ENCODE results near the gene GPR75. TPM values are rescaled to one million over a fixed set of nuclear protein-coding genes. Genes with fewer than 3 reads are reported as not detected.

GPR75 gene
- total and polyA plus RNA-seq, 2 of the 8 experiments (the other 6 are each of a cell fraction or from before 2014, with no cell fraction given) = 3.5 to 4.3 TPM

- H3K4me2 ChIP-seq (ENCODE audit: insufficient read depth in 1 of 2, low read depth in 2 of 2, low read length in 2 of 2) = no peak overlapping the region
- no peak overlapping the region for H4K91ac ChIP-seq (replicated peaks; ENCODE audit: insufficient read length, low read length)
- H2BK20ac ChIP-seq (ENCODE audit: low read length) = no peak overlapping the region
- CTCF ChIA-PET (ENCODE audit: partially characterized antibody) = no interaction called here
- H3K79me1 ChIP-seq (ENCODE audit: low read depth, low read length) = no peaks in the 10 kb centered on the region
- H4K8ac ChIP-seq (ENCODE audit: extremely low read depth, insufficient read depth, low read length) = no peak overlapping the region
- no peak overlapping the region for H3K18ac ChIP-seq (ENCODE audit: extremely low read depth, low read length)
- no peak overlapping the region for H3K14ac ChIP-seq (ENCODE audit: insufficient read length)
- H2BK12ac ChIP-seq (ENCODE audit: low read depth, low read length) = no peak overlapping the region
- H3K9me3 ChIP-seq (ENCODE audit: insufficient read depth in 2 of 2, low read depth in 1 of 2, low read length in 1 of 2) = no peaks in the 10 kb centered on the region
- H2AK5ac ChIP-seq (ENCODE audit: low read depth, low read length) = no peak overlapping the region
- H4K20me1 ChIP-seq (replicated peaks in 1 of 2; ENCODE audit: control insufficient read depth in 1 of 2, insufficient read depth in 2 of 2, low read length in 2 of 2) = peaks cover 0 to 2% of the 10 kb centered on the region in 2 experiments
- WGBS, 2 experiments (ENCODE audit: extremely low coverage in 1 of 2, insufficient coverage in 1 of 2, insufficient read length in 1 of 2, insufficient replicate concordance in 2 of 2, low coverage in 1 of 2, low lambda C conversion rate in 2 of 2, missing lambda C conversion rate in 1 of 2) = 94% methylated on average over 2 of the region's 2 CpGs; no CpG with 5 or more reads in 1 of the 2 experiments
- no peak overlapping the region for H4K5ac ChIP-seq (ENCODE audit: insufficient read length, low read depth, low read length)
- H3K36me3 ChIP-seq (ENCODE audit: control insufficient read depth in 2 of 4, insufficient read depth in 4 of 4, low read length in 3 of 4) = peaks cover 0 to 3% (median 0%) of the 10 kb centered on the region in 4 experiments; a peak in 1 of 8 replicates
- no peak overlapping the region for H2BK120ac ChIP-seq (replicated peaks; ENCODE audit: low read depth, low read length)
- H3K56ac ChIP-seq (replicated peaks; ENCODE audit: insufficient read length, low read depth, low read length) = no peak overlapping the region
- DNase-seq (ENCODE audit: low read depth in 1 of 2, low spot score in 2 of 2) (no peak), FAIRE-seq (no peak)
- no peak overlapping the region for H3K4ac ChIP-seq (replicated peaks; ENCODE audit: insufficient read length, low read depth, low read length)
- POLR2A ChIA-PET (ENCODE audit: partially characterized antibody) = interaction anchor here (0.6 kb wide), 1 partner anchor 9 kb away, joined by 3 read pairs; no protein-coding TSS in a partner anchor
- H3K9ac ChIP-seq (replicated peaks in 1 of 4; ENCODE audit: extremely low read depth in 1 of 4, low read depth in 3 of 4, low read length in 3 of 4) = no peak overlapping the region
- no peak overlapping the region for H2BK5ac ChIP-seq (ENCODE audit: low read depth, low read length)
- H3K4me1 ChIP-seq (replicated peaks in 1 of 4; ENCODE audit: control insufficient read depth in 3 of 4, insufficient read depth in 4 of 4, low read length in 3 of 4) = peaks cover 0 to 3% (median 0%) of the 10 kb centered on the region in 4 experiments; a peak in 2 of 7 replicates
- H2BK15ac ChIP-seq (ENCODE audit: low read length) = no peak overlapping the region
- H3K23me2 ChIP-seq (ENCODE audit: low read depth, low read length) = peaks cover 9% of the 10 kb centered on the region; the same call in 1 of the 2 replicates
- H3K4me3 ChIP-seq (ENCODE audit: extremely low read depth in 1 of 4, insufficient read depth in 2 of 4, low read depth in 3 of 4, low read length in 4 of 4) = no peak overlapping the region
- H3K27ac ChIP-seq (ENCODE audit: low read depth, low read length) = no peak overlapping the region
- H3K23ac ChIP-seq (ENCODE audit: insufficient read length) = no peak overlapping the region
- H3K79me2 ChIP-seq (ENCODE audit: control insufficient read depth in 1 of 2, insufficient read depth in 2 of 2, low read length in 2 of 2) = no peaks in the 10 kb centered on the region
- no peak overlapping the region for H2AFZ ChIP-seq (ENCODE audit: low read length)
- H3K27me3 ChIP-seq (replicated peaks in 1 of 4; ENCODE audit: control insufficient read depth in 3 of 4, extremely low read depth in 1 of 4, insufficient read depth in 3 of 4, low read length in 3 of 4) = no peaks in the 10 kb centered on the region
- TF ChIP-seq CEBPB (IDR thresholded peaks at IDR 0.05; ENCODE audit: low read depth, low read length) = no peak
- no peak for TF ChIP-seq CBX8 (IDR thresholded peaks at IDR 0.05; ENCODE audit: borderline replicate concordance, low read depth, low read length)
- no peak for TF ChIP-seq TBP (IDR thresholded peaks at IDR 0.05; ENCODE audit: low read depth, low read length)
- no peak for TF ChIP-seq SP1 (IDR thresholded peaks at IDR 0.05; ENCODE audit: low read depth, low read length)
- no peak for TF ChIP-seq EP300 (IDR thresholded peaks at IDR 0.05; ENCODE audit: borderline replicate concordance in 1 of 2, low read depth in 2 of 2, low read length in 2 of 2)
- TF ChIP-seq POLR2A (IDR thresholded peaks at IDR 0.05; ENCODE audit: control extremely low read depth in 1 of 2, low read depth in 2 of 2, low read length in 2 of 2) = no peak
- TF ChIP-seq EZH2 (IDR thresholded peaks at IDR 0.05; ENCODE audit: low read depth, low read length, severe bottlenecking) = no peak
- no peak for TF ChIP-seq JUND (IDR thresholded peaks at IDR 0.05; ENCODE audit: low read length)
- no peak for TF ChIP-seq MAFK (IDR thresholded peaks at IDR 0.05; ENCODE audit: low read depth, low read length)
- no peak for TF ChIP-seq SP4 (IDR thresholded peaks at IDR 0.05; ENCODE audit: low read length)
- no peak for TF ChIP-seq ATF2 (IDR thresholded peaks at IDR 0.05; ENCODE audit: low read length)
- no peak for TF ChIP-seq JUN (IDR thresholded peaks at IDR 0.05; ENCODE audit: low read depth, low read length)
- no peak for TF ChIP-seq RFX5 (IDR thresholded peaks at IDR 0.05; ENCODE audit: borderline replicate concordance, low read depth, low read length)
- no peak for TF ChIP-seq BRCA1 (IDR thresholded peaks at IDR 0.05; ENCODE audit: low read depth, low read length)
Measured at GRCh38 chr2:53856272-53856671, 3.5 kb downstream of the GPR75 start.

Measured in H1 (cell line).